ENCODE data around the gene ERF. TPM values are rescaled to one million over a fixed set of nuclear protein-coding genes. Genes with fewer than 3 reads are reported as not detected.

Gene ERF
- total RNA-seq, 2 donors from 2014 or later = 46.6 to 49.8 TPM

GRCh38 chr19:42199440-42200115, 55.4 kb downstream of the ERF start:
- DNase-seq (ENCODE audit: low spot score) (no peak), ATAC-seq (ENCODE audit: insufficient number of reproducible peaks, low FRiP score, low read depth) (no peak)
- Histone ChIP-seq H3K27me3 (replicated peaks; ENCODE audit: insufficient read depth) (no peaks in the 10 kb centered on the region), H3K27ac (no peak overlapping the region), H3K9me3 (no peaks in the 10 kb centered on the region), H3K4me1 (ENCODE audit: control insufficient read depth in 1 of 2, low read depth in 2 of 2) (peaks cover 0 to 6% of the 10 kb centered on the region in 2 donors), H3K4me3 (peak overlapping the region; percentile 28), H3K36me3 (peaks cover 35% of the 10 kb centered on the region)
- TF ChIP-seq, protein P1, sequence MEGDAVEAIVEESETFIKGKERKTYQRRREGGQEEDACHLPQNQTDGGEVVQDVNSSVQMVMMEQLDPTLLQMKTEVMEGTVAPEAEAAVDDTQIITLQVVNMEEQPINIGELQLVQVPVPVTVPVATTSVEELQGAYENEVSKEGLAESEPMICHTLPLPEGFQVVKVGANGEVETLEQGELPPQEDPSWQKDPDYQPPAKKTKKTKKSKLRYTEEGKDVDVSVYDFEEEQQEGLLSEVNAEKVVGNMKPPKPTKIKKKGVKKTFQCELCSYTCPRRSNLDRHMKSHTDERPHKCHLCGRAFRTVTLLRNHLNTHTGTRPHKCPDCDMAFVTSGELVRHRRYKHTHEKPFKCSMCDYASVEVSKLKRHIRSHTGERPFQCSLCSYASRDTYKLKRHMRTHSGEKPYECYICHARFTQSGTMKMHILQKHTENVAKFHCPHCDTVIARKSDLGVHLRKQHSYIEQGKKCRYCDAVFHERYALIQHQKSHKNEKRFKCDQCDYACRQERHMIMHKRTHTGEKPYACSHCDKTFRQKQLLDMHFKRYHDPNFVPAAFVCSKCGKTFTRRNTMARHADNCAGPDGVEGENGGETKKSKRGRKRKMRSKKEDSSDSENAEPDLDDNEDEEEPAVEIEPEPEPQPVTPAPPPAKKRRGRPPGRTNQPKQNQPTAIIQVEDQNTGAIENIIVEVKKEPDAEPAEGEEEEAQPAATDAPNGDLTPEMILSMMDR (IDR thresholded peaks at IDR 0.05) = no peak

DNA sequence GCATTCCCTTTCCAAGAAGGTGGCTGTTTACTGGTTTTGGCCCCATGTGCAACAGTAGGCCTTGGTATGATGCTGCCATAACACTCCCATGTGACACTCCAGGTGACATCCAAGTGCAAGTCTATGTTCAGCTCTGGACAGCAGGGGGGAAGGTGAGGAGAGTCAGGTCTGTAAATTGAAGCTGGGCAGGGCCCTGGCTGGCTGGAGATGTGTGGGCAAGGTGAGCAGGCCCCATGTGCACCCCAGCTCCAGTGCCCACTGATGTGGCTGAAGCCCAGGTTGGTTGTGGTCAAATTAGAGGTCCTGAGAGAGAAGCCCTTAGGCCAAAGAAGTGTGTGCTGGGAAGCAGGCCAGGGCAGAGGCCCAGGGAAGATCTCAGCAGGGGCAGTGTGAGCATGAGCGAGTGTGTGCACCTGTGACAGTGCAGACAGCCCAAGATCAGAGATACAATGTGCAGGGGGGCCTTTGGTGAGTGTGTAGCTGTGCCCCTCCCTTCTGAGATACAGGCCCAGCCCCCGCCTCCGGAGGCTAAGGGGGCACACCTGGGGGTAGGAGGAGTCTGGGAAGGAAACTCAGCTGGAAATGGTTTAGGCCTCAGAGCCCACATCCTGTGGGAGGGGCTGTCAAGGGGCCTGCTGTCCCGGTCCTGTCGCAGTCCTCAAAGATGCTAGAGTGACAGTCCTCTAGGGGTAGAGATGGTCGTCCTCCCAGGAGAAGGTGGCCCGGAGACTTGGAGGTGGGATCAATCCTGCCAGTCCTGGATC, 56.1 kb downstream of the ERF start:
- peaks cover 30% of the 10 kb centered on the region for H3K36me3 ChIP-seq
- ATAC-seq (ENCODE audit: insufficient number of reproducible peaks, low FRiP score, low read depth) (no peak), DNase-seq (ENCODE audit: low spot score) (no peak)
- peak overlapping the region; percentile 28 for H3K4me3 ChIP-seq
- no peaks in the 10 kb centered on the region for H3K9me3 ChIP-seq
- H3K4me1 ChIP-seq (ENCODE audit: control insufficient read depth in 1 of 2, low read depth in 2 of 2) = peaks cover 0 to 6% of the 10 kb centered on the region in 2 donors
- no peak overlapping the region for H3K27ac ChIP-seq
- H3K27me3 ChIP-seq (replicated peaks; ENCODE audit: insufficient read depth) = no peaks in the 10 kb centered on the region
- TF ChIP-seq, protein P1 (IDR thresholded peaks at IDR 0.05) = no peak

Other genes with a start within 250 kb of the ERF start
- gene GRIK5, start 184.9 kb downstream of the ERF start, total RNA-seq = 10 to 100 TPM; 22.3 to 24.8 TPM
- 10 to 100 TPM; 20.4 to 24.2 TPM for gene ZNF574, start 179.0 kb downstream of the ERF start, total RNA-seq
- gene POU2F2, start 122.7 kb downstream of the ERF start, total RNA-seq = 1 to 10 TPM in 1 of 2 donors, under 1 TPM in 1; 0.85 to 5.8 TPM
- gene DEDD2, start 37.5 kb downstream of the ERF start, total RNA-seq = 10 to 100 TPM; 21.7 to 33.2 TPM
- gene ZNF526, start 34.8 kb downstream of the ERF start, total RNA-seq = 10 to 100 TPM in 1 of 2 donors, 1 to 10 TPM in 1; 7.9 to 10.3 TPM
- gene GSK3A, start 12.5 kb downstream of the ERF start, total RNA-seq = 10 to 100 TPM; 23.7 to 26.9 TPM
- gene CIC, start 14.1 kb upstream of the ERF start, total RNA-seq = 100 to 1,000 TPM in 1 of 2 donors, 10 to 100 TPM in 1; 57.1 to 112 TPM
- gene PRR19, start 47.0 kb upstream of the ERF start, total RNA-seq = not detected
- gene PAFAH1B3, start 47.5 kb upstream of the ERF start, total RNA-seq = 1 to 10 TPM in 1 of 2 donors, not detected in 1; 1.8 TPM
- gene TMEM145, start 58.2 kb upstream of the ERF start, total RNA-seq = not detected
- gene MEGF8, start 70.5 kb upstream of the ERF start, total RNA-seq = 10 to 100 TPM; 19.5 to 24.4 TPM
- not detected for gene CNFN, start 135.2 kb upstream of the ERF start, total RNA-seq
- gene LIPE, start 172.3 kb upstream of the ERF start, total RNA-seq = 1 to 10 TPM; 4.5 to 7.3 TPM
- gene CXCL17, start 187.8 kb upstream of the ERF start, total RNA-seq = 1 to 10 TPM in 1 of 2 donors, not detected in 1; 1.6 TPM